Measurements from ENCODE around the gene ZNHIT2. TPM values are rescaled to one million over a fixed set of nuclear protein-coding genes. Genes with fewer than 3 reads are reported as not detected.

Gene ZNHIT2
- total RNA-seq, 1 donor from 2014 or later: 11.1 TPM

- H3K36me3 ChIP-seq (ENCODE audit: control insufficient read depth, insufficient read depth, low read length): no peaks in the 10 kb centered on the region
- FAIRE-seq: no peak
- TF ChIP-seq CTCF (IDR thresholded peaks at IDR 0.05; ENCODE audit: insufficient read depth, low read length, severe bottlenecking): no peak
- no peaks in the 10 kb centered on the region for H3K27me3 ChIP-seq (ENCODE audit: control insufficient read depth, insufficient read depth, low read length)
- H3K4me3 ChIP-seq (ENCODE audit: low read depth, low read length): no peak overlapping the region
- no peak for DNase-seq (ENCODE audit: low read depth)
Measured at GRCh38 chr11:65072631-65072966, 44.9 kb downstream of the ZNHIT2 start.

- FAIRE-seq (no peak), DNase-seq (ENCODE audit: low read depth) (no peak)
- no peak overlapping the region for H3K4me3 ChIP-seq (ENCODE audit: low read depth, low read length)
- no peaks in the 10 kb centered on the region for H3K36me3 ChIP-seq (ENCODE audit: control insufficient read depth, insufficient read depth, low read length)
- TF ChIP-seq CTCF (IDR thresholded peaks at IDR 0.05; ENCODE audit: insufficient read depth, low read length, severe bottlenecking): no peak
- no peaks in the 10 kb centered on the region for H3K27me3 ChIP-seq (ENCODE audit: control insufficient read depth, insufficient read depth, low read length)
Measured at GRCh38 chr11:65071907-65072630, 45.4 kb downstream of the ZNHIT2 start.

GRCh38 chr11:65069217-65069616 lies 48.3 kb downstream of the ZNHIT2 start:
- FAIRE-seq: no peak
- no peak for TF ChIP-seq CTCF (IDR thresholded peaks at IDR 0.05; ENCODE audit: insufficient read depth, low read length, severe bottlenecking)
- Histone ChIP-seq H3K4me3 (ENCODE audit: low read depth, low read length) (no peak overlapping the region), H3K36me3 (ENCODE audit: control insufficient read depth, insufficient read depth, low read length) (no peaks in the 10 kb centered on the region), H3K27me3 (ENCODE audit: control insufficient read depth, insufficient read depth, low read length) (no peaks in the 10 kb centered on the region)
- peak; percentile 43 for DNase-seq (ENCODE audit: low read depth)

- TF ChIP-seq CTCF (IDR thresholded peaks at IDR 0.05; ENCODE audit: insufficient read depth, low read length, severe bottlenecking): no peak
- DNase-seq (ENCODE audit: low read depth) (no peak), FAIRE-seq (no peak)
- no peaks in the 10 kb centered on the region for H3K27me3 ChIP-seq (ENCODE audit: control insufficient read depth, insufficient read depth, low read length)
- H3K4me3 ChIP-seq (ENCODE audit: low read depth, low read length): no peak overlapping the region
- H3K36me3 ChIP-seq (ENCODE audit: control insufficient read depth, insufficient read depth, low read length): no peaks in the 10 kb centered on the region
Measured at GRCh38 chr11:65067446-65067845, 50.1 kb downstream of the ZNHIT2 start.

- H3K27me3 ChIP-seq (ENCODE audit: control insufficient read depth, insufficient read depth, low read length): no peaks in the 10 kb centered on the region
- no peak overlapping the region for H3K4me3 ChIP-seq (ENCODE audit: low read depth, low read length)
- no peak for FAIRE-seq
- no peaks in the 10 kb centered on the region for H3K36me3 ChIP-seq (ENCODE audit: control insufficient read depth, insufficient read depth, low read length)
- no peak for TF ChIP-seq CTCF (IDR thresholded peaks at IDR 0.05; ENCODE audit: insufficient read depth, low read length, severe bottlenecking)
- no peak for DNase-seq (ENCODE audit: low read depth)
Measured at GRCh38 chr11:65066805-65067291, 50.7 kb downstream of the ZNHIT2 start.

Other genes starting within 250 kb of the ZNHIT2 start
- 32.9 and 40.7 TPM in 2 replicates for gene EHD1, start 239.1 kb downstream of the ZNHIT2 start, total RNA-seq
- 6.1 and 7.8 TPM in 2 replicates for gene ATG2A, start 200.5 kb downstream of the ZNHIT2 start, total RNA-seq
- 8.2 and 14.3 TPM in 2 replicates for gene PPP2R5B, start 193.0 kb downstream of the ZNHIT2 start, total RNA-seq
- not detected in 2 replicates for gene GPHA2, start 181.8 kb downstream of the ZNHIT2 start, total RNA-seq
- gene MAJIN, start 145.6 kb downstream of the ZNHIT2 start, total RNA-seq: not detected in 2 replicates
- under 0.01 and 0.26 TPM in 2 replicates for gene BATF2, start 120.7 kb downstream of the ZNHIT2 start, total RNA-seq
- 71.0 and 76.1 TPM in 2 replicates for gene ARL2, start 103.5 kb downstream of the ZNHIT2 start, total RNA-seq
- gene SNX15, start 90.3 kb downstream of the ZNHIT2 start, total RNA-seq: 15.5 and 18.1 TPM in 2 replicates
- 10.4 and 15.5 TPM in 2 replicates for gene SAC3D1, start 76.5 kb downstream of the ZNHIT2 start, total RNA-seq
- gene NAALADL1, start 59.1 kb downstream of the ZNHIT2 start, total RNA-seq: 16.6 and 22.7 TPM in 2 replicates
- gene CDCA5, start 33.7 kb downstream of the ZNHIT2 start, total RNA-seq: 0.26 and 0.53 TPM in 2 replicates
- 34.2 and 52.4 TPM in 2 replicates for gene ZFPL1, start 33.5 kb downstream of the ZNHIT2 start, total RNA-seq
- gene VPS51, start 21.5 kb downstream of the ZNHIT2 start, total RNA-seq: 157 and 203 TPM in 2 replicates
- gene TM7SF2, start 5.8 kb downstream of the ZNHIT2 start, total RNA-seq: 15.0 and 49.8 TPM in 2 replicates
- 439 and 539 TPM in 2 replicates for gene FAU, start 4.4 kb upstream of the ZNHIT2 start, total RNA-seq
- gene MRPL49, start 4.6 kb upstream of the ZNHIT2 start, total RNA-seq: 36.2 and 42.1 TPM in 2 replicates
- gene SYVN1, start 16.8 kb upstream of the ZNHIT2 start, total RNA-seq: 11.6 and 19.7 TPM in 2 replicates
- gene SPDYC, start 52.5 kb upstream of the ZNHIT2 start, total RNA-seq: not detected in 2 replicates
- 136 and 165 TPM in 2 replicates for gene CAPN1, start 64.2 kb upstream of the ZNHIT2 start, total RNA-seq
- gene POLA2, start 144.3 kb upstream of the ZNHIT2 start, total RNA-seq: 1.3 and 1.6 TPM in 2 replicates
- gene CDC42EP2, start 197.2 kb upstream of the ZNHIT2 start, total RNA-seq: 1.9 and 2.4 TPM in 2 replicates
- 16.8 and 18.2 TPM in 2 replicates for gene DPF2, start 216.2 kb upstream of the ZNHIT2 start, total RNA-seq
- 0.26 TPM in 2 replicates for gene TIGD3, start 237.1 kb upstream of the ZNHIT2 start, total RNA-seq